Effector memory CD8-positive, alpha-beta T cell (primary cell): ENCODE measurements around the gene SCYL3.

ENCODE experiments used
- ATAC-seq: fragments of 150-1000 bp; cut with Tn5 transposase; replicated peaks from 2 replicates; pipeline ENCODE4 v1.10.0; 2021; ENCODE audit warnings: mild to moderate bottlenecking, moderate library complexity
- DNase-seq, 3 experiments: peaks; one replicate each; pipeline ENCODE4 v3.0.0; 2021
- H3K27ac Mint-ChIP-seq, 2 donors: one replicate each; pipeline ENCODE4 v1.8.0; 2022; ENCODE audit warnings: mild to moderate bottlenecking in 2 of 2, mixed read lengths in 2 of 2, moderate library complexity in 2 of 2
- H3K27me3 Mint-ChIP-seq, 2 donors: one replicate each; pipeline ENCODE4 v1.8.0; 2022; ENCODE audit warnings: mixed read lengths in 2 of 2
- H3K36me3 Mint-ChIP-seq: one replicate; pipeline ENCODE4 v1.8.0; 2022; ENCODE audit warnings: mild to moderate bottlenecking, moderate library complexity, mixed read lengths; ENCODE audit not compliant: insufficient read depth
- H3K4me1 Mint-ChIP-seq, 2 donors: one replicate each; pipeline ENCODE4 v1.8.0; 2022; ENCODE audit warnings: low read depth in 2 of 2, mixed read lengths in 2 of 2
- H3K4me3 Mint-ChIP-seq, 2 donors: one replicate each; pipeline ENCODE4 v1.8.0; 2022; ENCODE audit warnings: mild to moderate bottlenecking in 2 of 2, mixed read lengths in 2 of 2, moderate library complexity in 2 of 2
- H3K9me3 Mint-ChIP-seq, 2 donors: one replicate each; pipeline ENCODE4 v1.8.0; 2022; ENCODE audit warnings: mixed read lengths in 2 of 2
- total RNA-seq, 9 experiments: gene quantifications; one replicate each; lab custom pipeline; 2026; lab: John Stamatoyannopoulos, UW

The SCYL3 gene, protein sequence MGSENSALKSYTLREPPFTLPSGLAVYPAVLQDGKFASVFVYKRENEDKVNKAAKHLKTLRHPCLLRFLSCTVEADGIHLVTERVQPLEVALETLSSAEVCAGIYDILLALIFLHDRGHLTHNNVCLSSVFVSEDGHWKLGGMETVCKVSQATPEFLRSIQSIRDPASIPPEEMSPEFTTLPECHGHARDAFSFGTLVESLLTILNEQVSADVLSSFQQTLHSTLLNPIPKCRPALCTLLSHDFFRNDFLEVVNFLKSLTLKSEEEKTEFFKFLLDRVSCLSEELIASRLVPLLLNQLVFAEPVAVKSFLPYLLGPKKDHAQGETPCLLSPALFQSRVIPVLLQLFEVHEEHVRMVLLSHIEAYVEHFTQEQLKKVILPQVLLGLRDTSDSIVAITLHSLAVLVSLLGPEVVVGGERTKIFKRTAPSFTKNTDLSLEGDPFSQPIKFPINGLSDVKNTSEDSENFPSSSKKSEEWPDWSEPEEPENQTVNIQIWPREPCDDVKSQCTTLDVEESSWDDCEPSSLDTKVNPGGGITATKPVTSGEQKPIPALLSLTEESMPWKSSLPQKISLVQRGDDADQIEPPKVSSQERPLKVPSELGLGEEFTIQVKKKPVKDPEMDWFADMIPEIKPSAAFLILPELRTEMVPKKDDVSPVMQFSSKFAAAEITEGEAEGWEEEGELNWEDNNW
- 20.8 to 70.6 (median 34.3) reads per million in 9 experiments for total RNA-seq

DNA sequence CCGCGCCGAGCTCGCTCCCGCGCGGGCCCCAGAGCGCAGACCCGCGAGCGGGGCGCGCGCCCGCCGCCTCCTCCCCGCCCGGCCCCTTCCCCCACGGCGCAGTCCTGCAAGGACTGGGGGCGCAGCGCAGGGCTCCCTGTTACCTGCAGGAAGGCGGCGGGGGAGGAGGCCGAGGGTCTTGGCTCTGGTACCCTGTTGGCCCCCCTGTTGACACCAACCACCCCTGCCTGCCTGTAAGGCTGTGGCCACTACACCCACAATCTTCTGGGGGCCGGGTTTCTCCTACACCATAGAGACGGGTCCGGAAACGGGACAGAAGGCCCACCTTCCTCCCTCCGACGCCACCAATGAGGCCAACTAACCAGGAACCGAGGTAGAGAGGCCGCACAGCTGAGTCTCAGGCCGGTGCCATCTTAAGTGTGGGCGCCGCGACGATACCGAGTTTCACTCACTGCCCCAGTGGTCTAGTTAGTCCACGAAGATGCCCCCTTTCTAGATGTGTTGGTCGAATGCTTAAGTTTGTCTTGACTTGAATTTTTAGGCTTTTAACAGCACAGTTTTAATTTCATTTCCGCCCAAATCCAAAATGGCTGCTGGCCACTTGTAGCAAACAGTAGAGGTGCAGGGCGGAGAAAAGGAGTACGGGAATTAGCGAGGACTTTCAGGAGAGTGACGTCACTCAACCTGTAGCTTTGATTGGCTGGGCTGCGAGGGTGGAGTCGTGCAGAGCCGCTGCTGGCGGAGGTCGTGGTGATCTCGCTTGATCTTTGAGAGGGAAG is at the start of gene SCYL3:
Gene SCYL3, minus strand, starts transcription at position 252 of the 779 bp plus-strand sequence. CDS start 5,056 bp downstream, outside the sequence.
- Mint-ChIP-seq H3K4me1 (peaks cover 30 to 32% of the 10 kb centered on the region in 2 donors), H3K4me3 (peak within 1 kb of the TSS; percentile 87 to 89), H3K36me3 (peaks cover 11% of the 10 kb centered on the region), H3K27ac (peak within 1 kb of the TSS; percentile 100), H3K9me3 (no peaks in the 10 kb centered on the region), H3K27me3 (peaks cover 0 to 4% of the 10 kb centered on the region in 2 donors)
- DNase-seq (peak; percentile 84 to 89 (median 85)), ATAC-seq (peak; percentile 84)

DNA sequence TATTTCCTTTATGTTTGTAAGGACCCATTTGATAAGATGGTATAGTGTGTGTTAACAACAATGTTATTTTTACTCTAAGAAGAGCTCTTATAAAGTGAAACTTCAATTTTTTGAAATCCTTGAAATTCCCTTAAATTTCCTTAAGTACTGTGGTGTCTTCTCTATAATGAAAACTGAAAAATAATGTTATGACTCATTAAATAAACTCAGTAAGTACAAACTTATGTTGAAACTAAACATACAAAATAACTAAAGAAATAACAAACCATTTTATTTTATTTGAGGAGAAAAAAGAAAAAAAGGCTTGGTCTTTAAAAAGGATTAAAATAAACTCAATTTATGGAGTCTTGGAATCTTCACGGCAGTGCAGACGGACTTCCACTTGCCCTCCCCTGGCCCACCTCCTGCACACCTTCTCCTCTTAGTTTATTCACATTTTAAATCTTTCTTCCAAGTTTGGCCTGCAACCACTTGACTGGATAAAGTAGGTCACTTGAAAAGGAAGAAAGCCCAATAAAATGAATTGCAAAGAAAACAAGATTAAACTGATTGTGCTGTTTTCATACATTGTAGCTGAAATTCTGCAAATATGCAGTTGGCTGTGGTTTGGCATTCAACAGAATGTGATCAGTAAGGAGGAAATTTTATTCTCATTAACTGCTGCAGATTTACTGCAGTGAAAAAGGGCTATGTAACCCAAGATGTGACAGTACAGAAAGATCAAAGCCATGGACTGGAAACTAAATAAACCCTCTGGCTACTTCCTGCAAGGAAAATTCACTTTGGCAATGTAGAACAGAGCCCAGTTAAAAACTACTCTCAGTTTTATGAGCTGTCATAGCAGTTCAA is 48.5 kb upstream of the SCYL3 start:
- Mint-ChIP-seq H3K27me3 (no peaks in the 10 kb centered on the region), H3K27ac (no peak overlapping the region), H3K36me3 (peaks cover 3% of the 10 kb centered on the region), H3K9me3 (no peaks in the 10 kb centered on the region), H3K4me1 (no peaks in the 10 kb centered on the region), H3K4me3 (no peak overlapping the region)
- DNase-seq (no peak), ATAC-seq (no peak)

- Mint-ChIP-seq H3K4me1 (no peaks in the 10 kb centered on the region), H3K36me3 (no peaks in the 10 kb centered on the region), H3K27me3 (no peaks in the 10 kb centered on the region), H3K4me3 (no peak overlapping the region), H3K9me3 (no peaks in the 10 kb centered on the region), H3K27ac (no peak overlapping the region)
- DNase-seq, result no peak
- ATAC-seq, result no peak
Measured at GRCh38 chr1:169933984-169934725, 40.5 kb upstream of the SCYL3 start.

- H3K36me3 Mint-ChIP-seq, result no peaks in the 10 kb centered on the region
- ATAC-seq (no peak), DNase-seq (no peak)
- H3K4me1 Mint-ChIP-seq, result no peaks in the 10 kb centered on the region
- H3K27me3 Mint-ChIP-seq, result no peaks in the 10 kb centered on the region
- H3K4me3 Mint-ChIP-seq, result no peak overlapping the region
- H3K9me3 Mint-ChIP-seq, result no peaks in the 10 kb centered on the region
- H3K27ac Mint-ChIP-seq, result no peak overlapping the region
Measured at GRCh38 chr1:169931795-169932231, 38.1 kb upstream of the SCYL3 start.

GRCh38 chr1:169929210-169929526 is 35.5 kb upstream of the SCYL3 start:
- Mint-ChIP-seq H3K4me1 (peaks cover 0 to 2% of the 10 kb centered on the region in 2 donors), H3K9me3 (no peaks in the 10 kb centered on the region), H3K4me3 (no peak overlapping the region), H3K27ac (no peak overlapping the region), H3K27me3 (no peaks in the 10 kb centered on the region), H3K36me3 (no peaks in the 10 kb centered on the region)
- DNase-seq (no peak), ATAC-seq (no peak)

- Mint-ChIP-seq H3K27me3 (no peaks in the 10 kb centered on the region), H3K9me3 (no peaks in the 10 kb centered on the region), H3K27ac (no peak overlapping the region), H3K4me3 (no peak overlapping the region), H3K36me3 (no peaks in the 10 kb centered on the region), H3K4me1 (peaks cover 0 to 2% of the 10 kb centered on the region in 2 donors)
- DNase-seq (no peak), ATAC-seq (peak; percentile 73)
Measured at GRCh38 chr1:169928438-169929209, 34.9 kb upstream of the SCYL3 start.

DNA sequence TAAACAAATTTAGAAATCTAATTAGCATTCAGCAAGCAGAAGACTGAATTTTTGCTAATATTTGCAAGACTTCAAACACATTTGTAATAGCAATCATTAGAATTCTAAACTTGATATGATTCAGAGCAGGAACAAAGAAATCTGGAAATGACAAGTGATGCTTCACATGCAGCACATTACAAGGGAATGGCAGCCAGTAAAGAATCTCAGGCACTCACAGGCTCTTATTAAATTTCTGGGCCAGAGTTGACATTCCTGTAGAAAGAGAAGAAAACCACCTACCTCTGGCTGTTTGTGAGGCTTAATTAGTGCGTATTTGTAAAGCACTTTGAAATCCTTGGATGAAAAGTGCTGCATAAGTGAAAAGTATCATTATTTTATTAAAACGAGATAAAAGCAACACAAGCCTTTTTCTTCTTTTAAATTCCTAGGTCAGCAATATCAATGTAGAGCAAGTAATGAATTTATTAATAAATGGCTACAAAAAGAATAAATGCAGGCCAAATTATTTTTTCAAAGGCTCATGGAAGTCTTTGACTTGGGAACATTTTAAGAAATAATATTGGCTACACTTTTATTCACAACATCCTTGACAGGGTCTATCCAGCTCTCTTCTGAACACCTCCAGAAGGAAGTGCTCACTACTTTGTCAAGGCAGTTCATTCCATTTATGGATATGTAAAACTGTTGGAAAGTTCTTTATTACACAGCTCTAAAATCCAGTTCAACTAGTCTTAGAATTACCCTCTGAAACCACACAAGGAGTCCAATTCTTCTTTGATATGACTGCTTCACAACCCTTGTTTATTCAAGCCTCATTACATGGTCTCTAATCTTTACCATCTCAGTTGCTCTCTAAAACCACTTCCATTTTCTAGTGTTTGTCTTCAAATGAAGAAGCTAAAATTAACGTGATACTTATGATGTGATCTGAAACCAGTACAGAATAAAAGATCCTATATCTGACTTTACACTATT is 32.1 kb upstream of the SCYL3 start:
- no peaks in the 10 kb centered on the region for H3K9me3 Mint-ChIP-seq
- H3K27me3 Mint-ChIP-seq, result no peaks in the 10 kb centered on the region
- peaks cover 0 to 2% of the 10 kb centered on the region in 2 donors for H3K4me1 Mint-ChIP-seq
- H3K36me3 Mint-ChIP-seq, result no peaks in the 10 kb centered on the region
- no peak overlapping the region for H3K27ac Mint-ChIP-seq
- DNase-seq (no peak), ATAC-seq (peak; percentile 68)
- H3K4me3 Mint-ChIP-seq, result no peak overlapping the region

GRCh38 chr1:169924829-169925228 is 31.1 kb upstream of the SCYL3 start:
- no peak for DNase-seq
- ATAC-seq, result no peak
- Mint-ChIP-seq H3K4me1 (peaks cover 0 to 2% of the 10 kb centered on the region in 2 donors), H3K4me3 (no peak overlapping the region), H3K27me3 (no peaks in the 10 kb centered on the region), H3K36me3 (no peaks in the 10 kb centered on the region), H3K9me3 (no peaks in the 10 kb centered on the region), H3K27ac (no peak overlapping the region)

- DNase-seq (no peak), ATAC-seq (no peak)
- Mint-ChIP-seq H3K4me1 (peaks cover 0 to 2% of the 10 kb centered on the region in 2 donors), H3K9me3 (no peaks in the 10 kb centered on the region), H3K36me3 (peaks cover 4% of the 10 kb centered on the region), H3K27ac (no peak overlapping the region), H3K4me3 (no peak overlapping the region), H3K27me3 (no peaks in the 10 kb centered on the region)
Measured at GRCh38 chr1:169924063-169924462, 30.4 kb upstream of the SCYL3 start.

DNA sequence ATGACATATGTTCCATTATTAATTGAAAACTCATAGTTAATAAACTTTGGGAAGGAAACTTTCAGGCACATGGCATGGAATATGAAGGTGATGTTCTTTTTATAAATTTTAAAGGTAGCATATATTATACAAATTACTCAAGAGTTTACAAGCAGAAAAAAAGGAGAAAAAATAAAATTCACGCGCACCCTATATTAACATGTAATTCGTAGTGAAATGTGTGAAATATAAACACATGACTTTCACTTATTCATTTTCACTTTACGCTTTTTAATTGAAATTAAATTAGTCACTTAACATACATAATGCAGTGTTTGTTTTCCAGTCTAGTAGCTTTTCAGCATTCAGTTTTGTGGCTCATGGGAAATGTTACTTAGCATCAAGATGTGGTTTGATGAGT is 27.4 kb upstream of the SCYL3 start:
- Mint-ChIP-seq H3K4me3 (no peak overlapping the region), H3K4me1 (peaks cover 0 to 7% of the 10 kb centered on the region in 2 donors), H3K27ac (no peak overlapping the region), H3K36me3 (peaks cover 8% of the 10 kb centered on the region), H3K9me3 (no peaks in the 10 kb centered on the region), H3K27me3 (no peaks in the 10 kb centered on the region)
- ATAC-seq (no peak), DNase-seq (no peak)

DNA sequence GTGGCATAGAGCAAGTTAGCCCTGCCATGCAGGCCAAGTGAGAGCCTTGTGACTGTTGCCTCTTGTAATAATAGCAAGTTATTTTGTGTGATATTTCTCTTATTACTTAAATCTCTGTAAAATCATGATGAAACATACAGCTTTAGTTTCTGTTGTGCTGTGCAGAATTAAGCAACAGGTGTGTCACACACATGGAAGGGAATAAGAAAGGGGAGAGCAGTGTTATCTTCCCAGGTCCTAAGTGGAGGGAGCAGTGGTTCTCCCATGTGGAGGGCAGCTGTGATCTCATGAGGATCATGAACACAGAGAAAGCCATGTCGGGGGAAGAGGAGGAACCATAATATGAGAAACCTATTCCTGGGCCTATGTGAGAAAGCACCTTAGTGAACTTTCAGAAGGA is 25.2 kb upstream of the SCYL3 start:
- no peak overlapping the region for H3K4me3 Mint-ChIP-seq
- peak overlapping the region in 1 of 2 donors; percentile 61 for H3K27ac Mint-ChIP-seq
- H3K27me3 Mint-ChIP-seq, result no peaks in the 10 kb centered on the region
- no peak for DNase-seq
- no peak for ATAC-seq
- H3K9me3 Mint-ChIP-seq, result no peaks in the 10 kb centered on the region
- H3K4me1 Mint-ChIP-seq, result peaks cover 0 to 5% of the 10 kb centered on the region in 2 donors
- H3K36me3 Mint-ChIP-seq, result peaks cover 8% of the 10 kb centered on the region
